Measurements from ENCODE around the gene CRYGS.
A peak's percentile ranks its signal among the peaks of the same experiment; 100 is the strongest.
"Not testable (repeated sequence)": the region's sequence is repeated elsewhere in the genome, so short reads cannot be mapped to it uniquely, and the experiment has no call there.

CRYGS gene

GRCh38 chr3:186552408-186553031, 8.3 kb upstream of the CRYGS start:
- DNase-seq = no peak

DNA sequence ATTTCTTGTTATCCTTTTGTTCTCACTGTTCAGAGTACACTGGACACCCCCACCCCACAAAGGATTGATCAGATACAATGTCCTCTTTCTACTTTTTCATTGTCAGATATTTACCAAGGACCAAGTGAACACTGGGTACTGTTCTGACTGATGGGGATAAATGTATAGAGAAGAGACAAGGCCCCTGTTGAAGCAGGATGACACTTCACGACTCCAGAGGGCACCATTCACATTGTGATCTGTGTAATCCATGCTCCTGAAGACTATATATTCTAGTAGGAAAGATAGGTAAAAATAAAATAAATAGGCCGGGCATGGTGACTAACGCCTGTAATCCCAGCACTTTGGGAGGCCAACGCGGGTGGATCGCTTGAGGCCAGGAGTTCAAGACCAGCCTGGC, 7.2 kb upstream of the CRYGS start:
- no peak for DNase-seq

- no peak for DNase-seq
Measured at GRCh38 chr3:186549497-186549896, 5.3 kb upstream of the CRYGS start.

GRCh38 chr3:186540835-186541226, 3.3 kb downstream of the CRYGS start:
- no peak for DNase-seq

GRCh38 chr3:186540221-186540834, 3.9 kb downstream of the CRYGS start:
- peak; percentile 59 for DNase-seq

GRCh38 chr3:186538779-186539178, 5.4 kb downstream of the CRYGS start:
- DNase-seq = no peak

GRCh38 chr3:186536883-186537844, 7.0 kb downstream of the CRYGS start:
- DNase-seq = peak; percentile 17

GRCh38 chr3:186534113-186534669, 10.0 kb downstream of the CRYGS start:
- DNase-seq = no peak

GRCh38 chr3:186532598-186533072, 11.5 kb downstream of the CRYGS start:
- peak; percentile 21 for DNase-seq

DNA sequence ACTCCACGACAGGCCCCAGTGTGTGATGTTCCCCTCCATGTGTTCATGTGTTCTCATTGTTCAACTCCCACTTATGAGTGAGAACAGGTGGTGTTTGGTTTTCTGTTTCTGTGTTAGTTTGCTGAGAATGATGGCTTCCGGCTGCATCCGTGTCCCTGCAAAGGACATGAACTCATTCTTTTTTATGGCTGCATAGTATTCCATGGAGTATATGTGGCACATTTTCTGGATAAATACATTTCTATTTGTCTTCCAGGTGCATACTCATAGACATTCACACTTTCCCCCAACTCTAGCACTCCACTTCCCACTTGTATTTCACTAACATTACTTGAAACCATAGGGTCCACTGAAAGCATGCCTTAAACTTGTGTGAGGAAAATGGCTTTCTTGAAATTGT, 12.5 kb downstream of the CRYGS start:
- DNase-seq = not testable (repeated sequence)

DNA sequence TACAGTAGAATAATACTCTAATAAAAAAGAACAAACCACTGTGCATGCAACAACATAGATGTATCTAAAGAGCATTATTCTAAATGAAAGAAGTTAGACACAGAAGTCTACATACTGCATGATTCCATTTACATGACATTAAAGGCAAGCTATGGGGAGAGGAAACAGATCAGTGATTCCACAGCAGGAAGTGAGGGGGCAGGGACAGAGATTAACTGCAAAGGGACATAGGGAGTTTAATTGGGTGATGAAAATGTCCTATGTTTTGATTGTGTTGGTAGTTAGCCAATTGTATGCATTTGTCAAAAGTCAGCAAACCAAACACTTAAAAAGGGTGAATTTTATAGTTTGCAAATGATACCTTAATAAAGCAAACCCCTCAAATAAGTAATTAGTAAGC, 13.8 kb downstream of the CRYGS start:
- DNase-seq = no peak

DNA sequence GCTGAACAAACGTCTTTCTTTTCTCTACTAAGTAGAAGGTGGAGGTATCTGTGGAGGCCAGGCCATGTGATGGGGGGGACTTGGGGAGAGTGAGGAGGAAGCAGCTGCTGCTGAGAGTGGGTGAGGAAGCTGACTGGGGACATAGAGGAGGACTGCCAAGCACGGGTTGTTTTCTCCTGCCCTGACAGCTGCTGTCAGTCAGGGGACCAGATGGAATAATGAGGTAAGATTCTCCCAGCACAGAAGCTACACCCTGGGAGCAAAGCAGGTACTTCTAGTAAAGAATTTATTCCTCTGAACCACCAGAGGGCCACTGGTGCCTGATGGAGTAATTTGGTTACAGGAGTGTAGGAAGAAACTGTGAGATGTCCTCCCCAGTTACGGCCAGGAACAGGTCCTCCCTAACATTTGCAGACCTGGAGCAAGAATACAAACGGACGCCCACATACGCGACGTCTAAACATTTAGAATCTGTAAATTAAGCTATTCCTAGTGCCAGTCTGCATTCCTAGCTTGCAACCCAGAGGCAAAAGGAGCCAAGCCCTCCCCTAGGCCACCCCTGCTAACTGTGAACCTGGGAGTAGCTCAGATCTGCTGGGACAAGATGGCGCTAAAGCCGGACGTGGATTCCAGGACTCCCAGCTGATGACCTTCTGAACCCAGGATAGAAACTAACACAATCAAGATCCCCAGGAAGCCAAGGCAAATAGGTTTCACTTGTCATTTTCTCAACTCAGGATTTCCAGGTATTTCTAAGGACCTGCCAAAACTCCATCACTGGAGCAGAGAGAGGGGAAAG, 14.8 kb downstream of the CRYGS start:
- DNase-seq = peak; percentile 60

DNA sequence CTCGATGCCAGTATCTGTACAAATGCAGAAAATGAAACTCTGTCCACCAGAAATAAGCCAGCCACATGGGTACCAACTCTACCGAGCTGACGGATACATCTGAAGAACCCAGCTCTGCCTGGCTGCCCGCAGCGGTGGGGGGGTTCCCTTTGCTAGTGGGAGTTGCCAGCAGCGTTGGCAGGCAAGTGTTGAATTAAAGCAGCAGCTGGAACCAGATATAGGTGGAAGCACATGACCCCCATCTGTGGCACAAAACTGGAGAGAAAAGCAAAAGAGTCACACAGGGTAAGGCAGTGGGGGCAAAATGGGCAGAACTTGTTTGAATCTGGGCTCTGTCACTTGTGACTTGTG, 17.9 kb downstream of the CRYGS start:
- no peak for DNase-seq

DNA sequence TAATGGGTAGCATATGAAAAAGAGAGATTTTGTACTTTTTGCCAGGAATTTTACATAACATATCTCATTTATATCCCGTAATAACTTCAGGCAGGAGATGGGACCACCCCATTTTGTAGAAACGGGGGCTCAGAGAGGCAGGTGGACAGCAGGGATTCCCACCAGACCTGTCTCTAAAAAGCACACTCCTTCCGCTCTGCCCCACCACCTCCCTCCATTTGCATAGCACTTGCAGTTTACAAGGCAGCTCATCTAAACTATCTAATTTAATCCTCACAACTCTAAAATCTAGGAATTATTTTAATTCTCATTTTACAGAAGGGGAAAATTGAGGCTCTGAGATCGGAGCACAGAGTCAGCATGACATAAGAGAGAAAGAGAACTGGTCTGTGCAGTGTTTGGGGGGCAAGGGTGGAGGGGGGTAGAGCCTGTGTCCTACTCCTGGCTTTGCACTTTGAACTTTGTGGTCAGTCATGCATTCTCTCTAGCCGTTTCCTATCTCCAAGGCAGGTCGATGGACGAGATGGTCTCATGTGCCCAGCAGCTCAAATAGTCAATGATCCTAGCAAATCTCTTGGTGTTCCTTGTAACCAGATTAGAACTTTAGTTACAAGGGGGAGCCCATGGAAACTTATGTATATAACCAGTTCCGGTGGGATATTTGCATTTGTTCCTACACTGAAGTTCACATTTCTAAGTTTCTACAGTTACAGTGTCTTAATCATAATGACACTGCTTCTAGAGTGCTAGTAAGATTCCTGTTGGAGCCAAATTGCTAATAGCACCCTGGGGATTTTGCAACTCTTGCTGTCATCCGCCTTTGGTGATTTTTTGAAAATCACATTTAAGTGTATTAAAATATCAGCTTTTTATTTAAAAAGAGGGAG, 18.6 kb downstream of the CRYGS start:
- DNase-seq = no peak

DNA sequence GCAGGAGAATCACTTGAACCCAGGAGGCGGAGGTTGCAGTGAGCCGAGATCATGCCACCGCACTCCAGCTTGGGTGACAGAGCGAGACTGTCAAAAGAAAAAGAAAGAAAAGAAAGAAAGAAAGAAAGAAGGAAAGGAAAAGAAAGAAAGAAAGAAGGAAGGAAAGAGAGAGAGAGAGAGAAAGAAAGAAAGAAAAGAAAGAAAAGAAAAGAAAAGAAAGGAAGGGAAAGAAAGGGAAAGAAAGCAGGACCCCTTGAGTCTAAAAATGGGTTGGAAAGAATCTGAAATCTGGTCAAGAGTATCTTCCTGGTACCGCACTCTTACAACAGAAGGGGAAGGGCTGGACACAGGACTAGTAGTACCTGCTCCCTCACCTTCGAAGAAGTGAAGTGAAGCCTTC, 19.6 kb downstream of the CRYGS start:
- no peak for DNase-seq

DNA sequence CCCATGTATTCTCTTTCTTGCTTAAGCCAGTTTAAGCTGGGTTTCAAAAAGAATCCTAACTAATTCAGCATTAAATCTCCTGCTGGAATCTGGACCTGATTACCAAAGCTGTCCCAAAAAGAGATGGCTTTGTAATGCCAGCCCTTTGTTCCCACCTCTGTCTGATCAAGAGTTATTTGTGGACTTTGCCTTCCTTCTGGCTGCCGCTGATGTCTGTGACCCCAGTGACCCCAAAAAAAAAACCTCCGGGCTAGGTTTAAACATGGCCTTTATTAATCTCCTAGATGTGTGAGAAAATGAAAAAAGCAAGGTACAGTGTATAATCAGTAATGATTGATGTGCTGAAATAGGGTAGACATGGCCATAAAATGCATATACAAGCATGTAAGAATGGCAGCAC, 20.7 kb downstream of the CRYGS start:
- no peak for DNase-seq

DNA sequence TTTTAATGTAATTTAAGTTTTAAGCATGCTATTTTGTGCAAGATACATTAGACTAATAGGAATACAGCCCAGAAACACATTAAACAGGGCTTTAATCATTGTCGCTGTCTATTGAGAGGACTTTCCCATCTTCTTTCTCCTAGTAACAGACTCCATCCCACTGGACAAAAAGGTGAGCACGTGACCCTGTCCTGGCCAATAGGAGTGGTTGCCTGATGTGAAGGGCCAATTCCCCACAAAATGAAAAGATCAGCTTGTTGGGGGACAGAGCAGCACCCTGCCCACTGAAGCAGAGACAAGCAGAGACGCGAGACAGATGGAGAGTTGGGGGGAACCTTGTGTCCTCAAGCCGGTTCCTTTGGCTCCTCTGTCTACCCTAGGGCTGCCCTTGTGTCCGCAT, 21.2 kb downstream of the CRYGS start:
- no peak for DNase-seq

DNA sequence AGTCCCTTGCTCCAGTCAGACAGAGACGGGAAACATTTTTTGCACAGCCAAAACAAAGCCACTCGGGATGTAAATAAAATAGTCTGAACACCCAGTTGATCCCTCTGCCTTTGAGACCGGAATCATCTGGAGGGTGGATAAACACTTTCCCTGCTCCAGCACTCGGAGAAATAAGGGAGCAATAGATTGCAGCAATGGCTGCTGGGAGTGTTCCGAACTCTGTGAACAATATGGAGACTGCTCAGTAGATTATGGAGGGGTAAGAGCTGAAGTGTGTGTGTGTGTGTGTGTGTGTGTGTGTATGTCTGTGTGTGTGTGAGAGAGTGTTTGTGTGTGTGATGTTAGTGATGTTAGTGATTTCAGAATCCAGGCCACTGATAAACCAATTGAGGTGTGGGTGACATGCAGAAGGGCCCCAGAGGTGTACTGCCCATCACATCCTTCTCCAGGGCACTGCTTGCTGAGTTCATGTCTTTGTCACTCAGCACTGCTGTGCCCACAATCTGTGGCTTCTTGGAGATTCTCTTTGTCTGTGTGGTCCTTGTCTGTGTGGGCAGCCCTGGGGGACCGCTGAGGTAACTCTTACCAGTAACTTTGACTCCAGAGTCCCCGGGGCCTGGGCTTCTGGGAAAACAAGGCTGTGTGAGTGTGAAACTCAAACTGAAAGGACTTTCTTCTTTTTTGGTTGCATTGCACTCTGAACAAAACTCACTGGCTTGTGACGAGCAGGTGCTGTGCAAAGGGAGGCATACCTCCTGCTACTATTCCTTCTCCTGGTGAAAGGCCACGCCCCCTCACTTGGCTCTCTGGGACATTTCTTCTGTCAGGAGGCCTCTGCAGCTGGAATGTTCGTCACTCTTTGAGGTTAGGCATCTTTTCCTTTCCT, 23.0 kb downstream of the CRYGS start:
- no peak for DNase-seq

GRCh38 chr3:186520431-186520830, 23.7 kb downstream of the CRYGS start:
- DNase-seq = no peak

- peak; percentile 84 for DNase-seq
Measured at GRCh38 chr3:186519021-186519658, 25.0 kb downstream of the CRYGS start.

All from GDM1 (cell line).